K562 (cell line): ENCODE data around the gene TCF7. TPM values are rescaled to one million over a fixed set of nuclear protein-coding genes. Genes with fewer than 3 reads are reported as not detected.

Experiments used
- ATAC-seq: fragments of 200-7000 bp; cut with Tn5 transposase; 3 replicates; pipeline ENCODE4 v1.9.1; 2020; ENCODE audit warnings: moderate library complexity
- BruUV-seq: library from RNA; stranded (reverse); fragments of 400-500 nt; replicated peaks from 2 replicates; lab custom pipeline; 2021; lab: Mats Ljungman, UMichigan
- CTCF ChIA-PET: fragments of 300-600 bp; formaldehyde crosslinking; extraction: SDS; loops from one replicate; lab custom pipeline; 2021; ENCODE audit warnings: low intra/inter-chr PET ratio; lab: Yijun Ruan, JAX
- POLR2A ChIA-PET: fragments of 300-600, 350-650 bp; sonication (Branson Sonifier 250); formaldehyde crosslinking; extraction: SDS; loops from one replicate; lab custom pipeline; 2021; ENCODE audit warnings: antibody characterized with exemption, inconsistent platforms; lab: Yijun Ruan, JAX
- DNase-seq, 4 experiments: peaks; one replicate each; pipeline versions ENCODE4 v3.0.0 to v3.0.0-alpha.2; 2011 to 2018; ENCODE audit warnings: low spot score in 3 of 4, mixed read lengths in 3 of 4; ENCODE audit errors: extremely low read depth in 1 of 4
- FAIRE-seq: peaks from 2 replicates; lab custom pipeline; 2011; peaks lifted over from hg19 to GRCh38; lab: Jason Lieb, UNC
- H2AFZ ChIP-seq: 2 replicates; pipeline ENCODE4 v1.6.0; 2011; ENCODE audit warnings: low read depth, low read length, control low read depth, inconsistent platforms
- H3K27ac ChIP-seq: fragments of 200-600 bp; 3 replicates; pipeline ENCODE4 v1.8.0; 2011; ENCODE audit warnings: low read depth, mild to moderate bottlenecking, control low read depth, inconsistent platforms, low read length, moderate library complexity, mixed read lengths; ENCODE audit errors: extremely low read depth
- H3K27me3 ChIP-seq, 2 experiments: fragments of 300-600 bp in 1 of 2; 2 replicates in 1 of 2; 3 replicates in 1 of 2; pipeline versions ENCODE4 v1.6.0 to v1.8.0; 2011; ENCODE audit warnings: inconsistent platforms in 2 of 2, low read length in 2 of 2, mild to moderate bottlenecking in 1 of 2, mixed read lengths in 1 of 2, moderate library complexity in 1 of 2; ENCODE audit not compliant: control insufficient read depth in 2 of 2, insufficient read depth in 2 of 2
- H3K36me3 ChIP-seq: fragments of 300-600 bp; 3 replicates; pipeline ENCODE4 v1.8.0; 2011; ENCODE audit warnings: mild to moderate bottlenecking, low read length, inconsistent platforms; ENCODE audit not compliant: control insufficient read depth, insufficient read depth
- H3K4me1 ChIP-seq, 2 experiments: fragments of 200-600 bp in 1 of 2; replicated peaks in 1 of 2; 2 replicates in 1 of 2; 3 replicates in 1 of 2; pipeline versions ENCODE4 v1.5.1 to v1.8.0; 2011; ENCODE audit warnings: inconsistent platforms in 2 of 2, low read length in 2 of 2, mild to moderate bottlenecking in 1 of 2, mixed read lengths in 1 of 2, moderate library complexity in 1 of 2; ENCODE audit not compliant: control insufficient read depth in 2 of 2, insufficient read depth in 2 of 2
- H3K4me2 ChIP-seq: 2 replicates; pipeline ENCODE4 v1.6.1; 2011; ENCODE audit warnings: low read length, control low read depth, inconsistent platforms, mixed read lengths; ENCODE audit not compliant: insufficient read depth
- H3K4me3 ChIP-seq: fragments of 200-600 bp; sonication (generic), shearing (Covaris generic); 2 replicates; pipeline ENCODE4 v1.5.1; 2016; ENCODE audit warnings: control low read depth, inconsistent platforms
- H3K79me2 ChIP-seq: fragments of 200-600 bp; 3 replicates; pipeline ENCODE4 v1.8.0; 2011; ENCODE audit warnings: low read length, inconsistent platforms; ENCODE audit not compliant: control insufficient read depth, insufficient read depth
- H3K9ac ChIP-seq, 2 experiments: 2 replicates each; pipeline versions ENCODE4 v1.6.0 to v1.6.1; 2011; ENCODE audit warnings: low read depth in 2 of 2, low read length in 2 of 2, control low read depth in 1 of 2, inconsistent platforms in 1 of 2, mild to moderate bottlenecking in 1 of 2, mixed read lengths in 1 of 2; ENCODE audit not compliant: insufficient read depth in 1 of 2
- H3K9me1 ChIP-seq: one replicate; pipeline ENCODE4 v1.6.0; 2011; ENCODE audit warnings: inconsistent platforms, mild to moderate bottlenecking, low read length, moderate library complexity; ENCODE audit not compliant: control insufficient read depth, insufficient read depth
- H3K9me3 ChIP-seq: replicated peaks from 2 replicates; pipeline ENCODE4 v1.5.1; 2011; ENCODE audit warnings: low read depth, low read length, inconsistent platforms; ENCODE audit not compliant: control insufficient read depth, insufficient read depth
- H4K20me1 ChIP-seq: replicated peaks from 2 replicates; pipeline ENCODE4 v1.6.1; 2011; ENCODE audit warnings: low read length, inconsistent platforms, mixed read lengths; ENCODE audit not compliant: control insufficient read depth, insufficient read depth
- CBX8 ChIP-seq: fragments of 200-600 bp; sonication (generic); IDR thresholded peaks from 2 replicates; pipeline ENCODE4 v1.6.1; 2012; ENCODE audit warnings: borderline replicate concordance, mixed run types, low read depth, mild to moderate bottlenecking, moderate library complexity, mixed read lengths, low read length, control low read depth, inconsistent platforms; ENCODE audit not compliant: poor library complexity, severe bottlenecking; ENCODE audit errors: extremely low read depth
- CHD1 ChIP-seq: fragments of 200-600 bp; sonication (generic); IDR thresholded peaks from one replicate; pipeline ENCODE4 v1.6.1; 2012; ENCODE audit warnings: mild to moderate bottlenecking, moderate library complexity, low read length, inconsistent platforms
- KDM2B ChIP-seq: fragments of 250-450 bp; sonication (Bioruptor Pico); IDR thresholded peaks from 2 replicates; pipeline ENCODE4 v1.8.0; 2021; ENCODE audit warnings: mild to moderate bottlenecking, moderate library complexity
- POLR3A ChIP-seq: IDR thresholded peaks from 2 replicates; pipeline ENCODE4 v1.6.1; 2011; ENCODE audit warnings: borderline replicate concordance, mild to moderate bottlenecking, moderate library complexity; ENCODE audit not compliant: insufficient read length, insufficient read depth; ENCODE audit errors: extremely low read depth
- PYGO2 ChIP-seq: fragments of 450-650 bp; IDR thresholded peaks from 2 replicates; pipeline ENCODE4 v1.6.1; 2016; ENCODE audit warnings: mild to moderate bottlenecking, missing genetic modification characterization, moderate library complexity, missing compliant biosample characterization
- RBM39 ChIP-seq: fragments of 200-400 bp; formaldehyde crosslinking; optimal IDR thresholded peaks from 2 replicates; pipeline ENCODE3; 2018; ENCODE audit warnings: low read depth, low read length
- ZNF780A ChIP-seq: fragments of 250-450 bp; sonication (Bioruptor Pico); IDR thresholded peaks from 2 replicates; pipeline ENCODE4 v1.5.0; 2021; ENCODE audit warnings: mild to moderate bottlenecking
- in situ Hi-C: fragments of 300-500 bp; cut with MboI; formaldehyde crosslinking; loops from 4 replicates; pipeline ENCODE4 v1.15.0; 2018; ENCODE audit warnings: inconsistent platforms, mixed read lengths
- intact Hi-C: fragments of 100-400 bp; cut with micrococcal nuclease; formaldehyde crosslinking; loops from 2 replicates; pipeline ENCODE4 v1.14.2; 2022
- polyA plus RNA-seq, 8 experiments: library from polyadenylated mRNA; depleted of rRNA in 4 of 8; stranded (reverse) in 5 of 8; unstranded in 3 of 8; fragments of >200 nt; fragmentation: Nextera tagmentation in 2 of 8; fragmentation: Illumina TruSeq in 1 of 8; extraction: Ambion mirVana in 2 of 8; extraction: Trizol in 1 of 8; gene quantifications; 2 replicates each; pipeline versions ENCODE4 v1.2.1 to v1.2.3, GENCODE V29; 2011 to 2014; ENCODE audit warnings: inconsistent platforms in 1 of 8, missing spikeins in 1 of 8
- total RNA-seq, 7 experiments: library from RNA; depleted of rRNA in 6 of 7; stranded (reverse); fragments of >200 nt in 6 of 7; fragmentation: Illumina TruSeq in 2 of 7; extraction: Trizol in 2 of 7; gene quantifications; 2 replicates each; pipeline versions ENCODE4 v1.2.1 to v1.2.3, GENCODE V29; 2011 to 2021; ENCODE audit warnings: low replicate concordance in 1 of 7
- TF ChIP-seq, protein P1 (sequence below): fragments of 250-450 bp; sonication (Bioruptor Pico); IDR thresholded peaks from 2 replicates; pipeline ENCODE4 v1.8.0; 2021; ENCODE audit warnings: moderate library complexity, mild to moderate bottlenecking, inconsistent platforms
- TF ChIP-seq, protein P2 (sequence below), 3 experiments: IDR thresholded peaks in 2 of 3; conservative IDR thresholded peaks in 1 of 3; 2 replicates each; pipeline ENCODE4 v1.5.1; 2011 to 2012; ENCODE audit warnings: low read length in 3 of 3, mild to moderate bottlenecking in 3 of 3, control low read depth in 2 of 3, improper control_type of control experiment in 1 of 3, inconsistent platforms in 1 of 3, low read depth in 1 of 3, mixed read lengths in 1 of 3, moderate library complexity in 1 of 3; ENCODE audit not compliant: insufficient read depth in 2 of 3
- TF ChIP-seq, protein P3 (sequence below): sonication (generic); formaldehyde crosslinking; IDR thresholded peaks from 2 replicates; pipeline ENCODE4 v1.8.1; 2023; ENCODE audit warnings: missing genetic modification reagents, mild to moderate bottlenecking, borderline replicate concordance
- TF ChIP-seq, protein P4 (sequence below): fragments of 450-650 bp; IDR thresholded peaks from 2 replicates; pipeline ENCODE4 v1.6.1; 2016; ENCODE audit warnings: missing biosample characterization, missing genetic modification characterization

Gene TCF7
- total and polyA plus RNA-seq, 9 of the 15 experiments (the other 6 are each of a cell fraction or from before 2014, with no cell fraction given) = 1.6 to 14.9 (median 4.2) TPM

DNA sequence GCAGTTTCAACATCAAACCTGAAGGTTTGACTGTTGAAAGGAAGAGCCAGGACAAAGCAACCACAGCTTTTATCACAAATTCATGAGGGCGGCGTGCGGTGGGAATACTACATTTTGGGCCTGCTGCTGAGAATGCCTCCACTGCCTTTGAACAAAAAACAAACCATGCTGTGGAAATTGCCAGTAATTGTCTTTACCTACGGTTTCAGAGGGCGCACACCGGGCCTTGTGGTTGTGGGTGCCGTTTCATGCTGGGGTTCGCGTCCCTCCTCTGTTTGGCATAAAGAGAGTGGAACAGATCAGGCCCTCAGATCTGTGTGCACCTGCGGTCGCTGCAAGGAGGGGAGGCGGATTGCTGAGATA, 27.6 kb upstream of the TCF7 start (continued):
- TF ChIP-seq, protein P1, sequence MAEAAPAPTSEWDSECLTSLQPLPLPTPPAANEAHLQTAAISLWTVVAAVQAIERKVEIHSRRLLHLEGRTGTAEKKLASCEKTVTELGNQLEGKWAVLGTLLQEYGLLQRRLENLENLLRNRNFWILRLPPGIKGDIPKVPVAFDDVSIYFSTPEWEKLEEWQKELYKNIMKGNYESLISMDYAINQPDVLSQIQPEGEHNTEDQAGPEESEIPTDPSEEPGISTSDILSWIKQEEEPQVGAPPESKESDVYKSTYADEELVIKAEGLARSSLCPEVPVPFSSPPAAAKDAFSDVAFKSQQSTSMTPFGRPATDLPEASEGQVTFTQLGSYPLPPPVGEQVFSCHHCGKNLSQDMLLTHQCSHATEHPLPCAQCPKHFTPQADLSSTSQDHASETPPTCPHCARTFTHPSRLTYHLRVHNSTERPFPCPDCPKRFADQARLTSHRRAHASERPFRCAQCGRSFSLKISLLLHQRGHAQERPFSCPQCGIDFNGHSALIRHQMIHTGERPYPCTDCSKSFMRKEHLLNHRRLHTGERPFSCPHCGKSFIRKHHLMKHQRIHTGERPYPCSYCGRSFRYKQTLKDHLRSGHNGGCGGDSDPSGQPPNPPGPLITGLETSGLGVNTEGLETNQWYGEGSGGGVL (CRISPR knock-in tag) = no peak
- TF ChIP-seq POLR3A (no peak), CBX8 (no peak), RBM39 (no peak)
- TF ChIP-seq, protein P2, sequence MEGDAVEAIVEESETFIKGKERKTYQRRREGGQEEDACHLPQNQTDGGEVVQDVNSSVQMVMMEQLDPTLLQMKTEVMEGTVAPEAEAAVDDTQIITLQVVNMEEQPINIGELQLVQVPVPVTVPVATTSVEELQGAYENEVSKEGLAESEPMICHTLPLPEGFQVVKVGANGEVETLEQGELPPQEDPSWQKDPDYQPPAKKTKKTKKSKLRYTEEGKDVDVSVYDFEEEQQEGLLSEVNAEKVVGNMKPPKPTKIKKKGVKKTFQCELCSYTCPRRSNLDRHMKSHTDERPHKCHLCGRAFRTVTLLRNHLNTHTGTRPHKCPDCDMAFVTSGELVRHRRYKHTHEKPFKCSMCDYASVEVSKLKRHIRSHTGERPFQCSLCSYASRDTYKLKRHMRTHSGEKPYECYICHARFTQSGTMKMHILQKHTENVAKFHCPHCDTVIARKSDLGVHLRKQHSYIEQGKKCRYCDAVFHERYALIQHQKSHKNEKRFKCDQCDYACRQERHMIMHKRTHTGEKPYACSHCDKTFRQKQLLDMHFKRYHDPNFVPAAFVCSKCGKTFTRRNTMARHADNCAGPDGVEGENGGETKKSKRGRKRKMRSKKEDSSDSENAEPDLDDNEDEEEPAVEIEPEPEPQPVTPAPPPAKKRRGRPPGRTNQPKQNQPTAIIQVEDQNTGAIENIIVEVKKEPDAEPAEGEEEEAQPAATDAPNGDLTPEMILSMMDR (IDR thresholded peaks at IDR 0.05 in 2 of 3, conservative IDR thresholded peaks at IDR 0.05 in 1 of 3; ENCODE audit: insufficient read depth in 2 of 3, low read depth in 1 of 3, low read length in 3 of 3) = no peak

DNA sequence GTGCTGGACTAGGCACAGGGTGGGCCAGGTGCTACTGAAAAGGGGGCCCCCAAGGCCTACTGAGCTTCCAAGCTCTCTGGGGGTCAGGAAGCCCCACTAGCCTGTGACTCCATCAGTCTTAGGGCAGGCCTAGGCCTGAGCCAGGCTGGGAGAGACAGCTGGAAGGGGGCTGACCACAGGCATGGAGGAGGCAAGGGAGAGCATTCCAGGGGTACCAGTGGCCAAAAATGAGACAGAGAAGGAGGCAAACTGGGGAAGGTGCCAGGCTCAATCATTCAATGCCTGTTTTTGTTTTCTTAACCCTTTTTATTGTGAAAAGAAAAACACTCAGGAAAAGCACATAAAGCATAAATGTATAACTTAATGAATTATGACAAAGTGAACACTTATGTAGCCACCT, 26.2 kb upstream of the TCF7 start:
- H3K27ac ChIP-seq = no peak overlapping the region
- TF ChIP-seq, protein P3, sequence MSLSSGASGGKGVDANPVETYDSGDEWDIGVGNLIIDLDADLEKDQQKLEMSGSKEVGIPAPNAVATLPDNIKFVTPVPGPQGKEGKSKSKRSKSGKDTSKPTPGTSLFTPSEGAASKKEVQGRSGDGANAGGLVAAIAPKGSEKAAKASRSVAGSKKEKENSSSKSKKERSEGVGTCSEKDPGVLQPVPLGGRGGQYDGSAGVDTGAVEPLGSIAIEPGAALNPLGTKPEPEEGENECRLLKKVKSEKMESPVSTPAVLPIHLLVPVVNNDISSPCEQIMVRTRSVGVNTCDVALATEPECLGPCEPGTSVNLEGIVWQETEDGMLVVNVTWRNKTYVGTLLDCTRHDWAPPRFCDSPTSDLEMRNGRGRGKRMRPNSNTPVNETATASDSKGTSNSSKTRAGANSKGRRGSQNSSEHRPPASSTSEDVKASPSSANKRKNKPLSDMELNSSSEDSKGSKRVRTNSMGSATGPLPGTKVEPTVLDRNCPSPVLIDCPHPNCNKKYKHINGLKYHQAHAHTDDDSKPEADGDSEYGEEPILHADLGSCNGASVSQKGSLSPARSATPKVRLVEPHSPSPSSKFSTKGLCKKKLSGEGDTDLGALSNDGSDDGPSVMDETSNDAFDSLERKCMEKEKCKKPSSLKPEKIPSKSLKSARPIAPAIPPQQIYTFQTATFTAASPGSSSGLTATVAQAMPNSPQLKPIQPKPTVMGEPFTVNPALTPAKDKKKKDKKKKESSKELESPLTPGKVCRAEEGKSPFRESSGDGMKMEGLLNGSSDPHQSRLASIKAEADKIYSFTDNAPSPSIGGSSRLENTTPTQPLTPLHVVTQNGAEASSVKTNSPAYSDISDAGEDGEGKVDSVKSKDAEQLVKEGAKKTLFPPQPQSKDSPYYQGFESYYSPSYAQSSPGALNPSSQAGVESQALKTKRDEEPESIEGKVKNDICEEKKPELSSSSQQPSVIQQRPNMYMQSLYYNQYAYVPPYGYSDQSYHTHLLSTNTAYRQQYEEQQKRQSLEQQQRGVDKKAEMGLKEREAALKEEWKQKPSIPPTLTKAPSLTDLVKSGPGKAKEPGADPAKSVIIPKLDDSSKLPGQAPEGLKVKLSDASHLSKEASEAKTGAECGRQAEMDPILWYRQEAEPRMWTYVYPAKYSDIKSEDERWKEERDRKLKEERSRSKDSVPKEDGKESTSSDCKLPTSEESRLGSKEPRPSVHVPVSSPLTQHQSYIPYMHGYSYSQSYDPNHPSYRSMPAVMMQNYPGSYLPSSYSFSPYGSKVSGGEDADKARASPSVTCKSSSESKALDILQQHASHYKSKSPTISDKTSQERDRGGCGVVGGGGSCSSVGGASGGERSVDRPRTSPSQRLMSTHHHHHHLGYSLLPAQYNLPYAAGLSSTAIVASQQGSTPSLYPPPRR (CRISPR knock-in tag) = no peak
- TF ChIP-seq, protein P4, sequence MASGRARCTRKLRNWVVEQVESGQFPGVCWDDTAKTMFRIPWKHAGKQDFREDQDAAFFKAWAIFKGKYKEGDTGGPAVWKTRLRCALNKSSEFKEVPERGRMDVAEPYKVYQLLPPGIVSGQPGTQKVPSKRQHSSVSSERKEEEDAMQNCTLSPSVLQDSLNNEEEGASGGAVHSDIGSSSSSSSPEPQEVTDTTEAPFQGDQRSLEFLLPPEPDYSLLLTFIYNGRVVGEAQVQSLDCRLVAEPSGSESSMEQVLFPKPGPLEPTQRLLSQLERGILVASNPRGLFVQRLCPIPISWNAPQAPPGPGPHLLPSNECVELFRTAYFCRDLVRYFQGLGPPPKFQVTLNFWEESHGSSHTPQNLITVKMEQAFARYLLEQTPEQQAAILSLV (tag) = no peak
- TF ChIP-seq CHD1 = no peak
- TF ChIP-seq KDM2B (CRISPR knock-in tag) = no peak
- TF ChIP-seq PYGO2 (tag) = no peak
- no peak for TF ChIP-seq ZNF780A (CRISPR knock-in tag)

More for the DNA sequence above, 26.2 kb upstream of the TCF7 start:
- H2AFZ ChIP-seq = no peak overlapping the region
- H3K27me3 ChIP-seq = peaks cover 10 to 54% of the 10 kb centered on the region in 2 experiments; a peak in 4 of 5 replicates
- ChIA-PET CTCF (no interaction called here), POLR2A (interaction anchor here (0.6 to 0.7 kb wide), 3 partner anchors 8 to 132 kb away, joined by 3 read pairs; no protein-coding TSS in a partner anchor)
- no peak for ATAC-seq
- no TSS peak for BruUV-seq
- H3K9ac ChIP-seq = no peak overlapping the region
- H3K36me3 ChIP-seq = no peaks in the 10 kb centered on the region
- no peaks in the 10 kb centered on the region for H3K4me1 ChIP-seq
- H3K4me2 ChIP-seq = no peak overlapping the region
- H3K9me1 ChIP-seq = no peaks in the 10 kb centered on the region
- no peak overlapping the region for H3K4me3 ChIP-seq
- in situ Hi-C loops = no loop called here
- H4K20me1 ChIP-seq = no peaks in the 10 kb centered on the region
- no peak for DNase-seq
- FAIRE-seq = no peak
- H3K9me3 ChIP-seq = no peaks in the 10 kb centered on the region
- intact Hi-C loops = no loop called here
- H3K79me2 ChIP-seq = no peaks in the 10 kb centered on the region
